ENCODE data around the gene CYYR1.

Gene CYYR1

DNA sequence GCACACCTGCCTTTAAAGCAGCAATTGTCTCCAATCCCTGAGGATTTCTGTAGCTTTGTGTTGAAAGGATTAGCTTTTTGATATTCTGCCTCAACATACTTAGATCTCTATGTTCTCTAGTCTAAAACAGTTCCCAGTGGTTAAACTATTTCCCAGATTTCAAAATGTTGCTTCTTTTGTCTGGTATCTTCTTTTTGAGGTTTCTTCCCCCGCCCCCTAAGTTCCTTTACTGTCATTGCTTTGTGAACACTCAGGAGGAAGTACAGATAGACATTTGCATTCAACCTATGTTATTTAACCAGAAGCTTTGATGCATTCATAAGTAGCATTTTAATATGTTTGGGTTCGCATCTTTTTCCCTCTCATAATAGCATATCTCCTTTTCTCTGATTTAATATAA, 33.5 kb downstream of the CYYR1 start:
- Histone ChIP-seq H4K20me1 (no peaks in the 10 kb centered on the region), H3K27ac (no peak overlapping the region), H3K9ac (no peak overlapping the region), H3K36me3 (no peaks in the 10 kb centered on the region), H3K4me2 (peak overlapping the region in 3 of 11 experiments; percentile 27 to 63 (median 47); a peak in 4 of 22 replicates), H3K9me3 (replicated peaks in 1 of 11) (peaks cover 0 to 11% (median 0%) of the 10 kb centered on the region in 11 experiments; a peak in 1 of 22 replicates), H3K27me3 (no peaks in the 10 kb centered on the region), H3K4me1 (peaks cover 0 to 16% (median 0%) of the 10 kb centered on the region in 10 experiments; a peak in 6 of 20 replicates), H3K4me3 (no peak overlapping the region)
- no peak for TF ChIP-seq Cebpa-rat (IDR thresholded peaks at IDR 0.05)

DNA sequence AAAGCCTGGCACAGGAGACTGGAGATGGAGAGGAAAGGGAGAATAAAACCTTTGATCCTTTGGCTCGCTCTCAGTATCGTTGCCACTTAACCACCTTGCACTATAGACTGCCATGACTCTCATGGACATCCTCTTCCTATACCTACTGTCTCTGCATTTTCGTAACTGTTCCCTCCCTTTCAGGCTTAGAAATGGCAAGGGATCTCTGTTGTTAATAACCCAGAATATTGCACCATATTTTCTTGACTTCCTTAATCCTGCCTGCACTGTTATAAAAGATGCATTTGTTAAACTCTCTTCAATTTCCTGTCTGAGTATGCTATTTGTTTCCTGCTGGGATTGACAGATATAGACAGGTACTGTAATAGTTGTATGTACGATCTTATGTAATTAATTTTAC, 38.6 kb downstream of the CYYR1 start:
- Histone ChIP-seq H3K4me1 (peaks cover 0 to 6% (median 0%) of the 10 kb centered on the region in 10 experiments; a peak in 6 of 20 replicates), H3K27me3 (no peaks in the 10 kb centered on the region), H3K4me2 (no peak overlapping the region; a peak in 1 of 22 replicates), H3K36me3 (no peaks in the 10 kb centered on the region), H3K4me3 (no peak overlapping the region), H3K9ac (no peak overlapping the region), H3K27ac (no peak overlapping the region), H4K20me1 (no peaks in the 10 kb centered on the region), H3K9me3 (replicated peaks in 1 of 11) (peaks cover 0 to 20% (median 0%) of the 10 kb centered on the region in 11 experiments; a peak in 4 of 22 replicates)
- no peak for TF ChIP-seq Cebpa-rat (IDR thresholded peaks at IDR 0.05)

DNA sequence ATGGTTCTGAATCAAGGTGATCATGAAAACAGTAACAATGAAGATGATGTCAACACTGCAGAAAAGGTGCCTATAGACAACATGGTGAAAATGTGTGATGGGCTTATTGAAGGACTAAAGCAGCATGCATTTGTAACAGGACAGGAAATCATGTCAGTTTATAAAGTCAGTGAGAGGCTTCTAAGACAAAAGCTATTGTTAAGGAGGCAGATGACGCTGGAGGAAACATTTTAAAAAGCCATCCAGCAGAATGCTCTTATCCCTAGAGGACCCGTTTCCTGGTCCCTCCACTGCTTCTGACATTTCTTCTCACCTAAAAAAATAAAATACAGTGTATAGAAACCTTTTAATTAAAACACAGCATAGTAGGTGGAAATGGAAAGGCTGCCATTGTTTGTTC, 40.9 kb downstream of the CYYR1 start:
- no peaks in the 10 kb centered on the region for H3K4me1 ChIP-seq
- H3K27ac ChIP-seq = no peak overlapping the region
- no peak overlapping the region for H3K4me3 ChIP-seq
- H3K27me3 ChIP-seq = no peaks in the 10 kb centered on the region
- no peak overlapping the region for H3K4me2 ChIP-seq
- no peak for TF ChIP-seq Cebpa-rat (IDR thresholded peaks at IDR 0.05)
- no peaks in the 10 kb centered on the region for H4K20me1 ChIP-seq
- H3K9me3 ChIP-seq (replicated peaks in 1 of 11) = peaks cover 0 to 20% (median 0%) of the 10 kb centered on the region in 11 experiments; a peak in 4 of 22 replicates
- H3K9ac ChIP-seq = no peak overlapping the region
- no peaks in the 10 kb centered on the region for H3K36me3 ChIP-seq

DNA sequence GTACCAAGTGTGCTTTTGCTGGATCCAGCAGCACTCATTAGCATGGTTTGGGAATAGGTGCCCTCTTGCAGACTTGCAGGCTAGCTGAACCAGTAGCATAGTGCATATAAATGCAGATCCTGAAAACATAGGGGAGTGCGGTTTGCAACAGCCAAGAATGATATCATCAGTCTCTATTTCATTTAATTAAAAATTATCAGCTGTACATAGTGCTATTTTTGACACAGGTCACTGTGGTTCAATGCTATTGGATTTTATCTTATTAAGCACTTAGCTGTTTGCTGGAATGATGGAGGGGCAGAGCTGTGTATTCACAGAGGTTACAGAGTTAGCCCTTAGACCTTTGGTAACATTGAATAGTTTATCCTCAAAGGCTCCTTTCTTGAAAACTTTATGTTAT, 43.6 kb downstream of the CYYR1 start:
- H3K9ac ChIP-seq = no peak overlapping the region
- peaks cover 0 to 9% (median 0%) of the 10 kb centered on the region in 11 experiments; a peak in 4 of 22 replicates for H3K9me3 ChIP-seq (replicated peaks in 1 of 11)
- H3K27ac ChIP-seq = no peak overlapping the region
- no peak overlapping the region for H3K4me3 ChIP-seq
- H4K20me1 ChIP-seq = no peaks in the 10 kb centered on the region
- no peak overlapping the region for H3K4me2 ChIP-seq
- TF ChIP-seq Cebpa-rat (IDR thresholded peaks at IDR 0.05) = no peak
- no peaks in the 10 kb centered on the region for H3K4me1 ChIP-seq
- H3K36me3 ChIP-seq = no peaks in the 10 kb centered on the region
- H3K27me3 ChIP-seq = no peaks in the 10 kb centered on the region

- Histone ChIP-seq H3K9me3 (replicated peaks in 1 of 11) (peaks cover 0 to 9% (median 0%) of the 10 kb centered on the region in 11 experiments; a peak in 4 of 22 replicates), H3K27me3 (no peaks in the 10 kb centered on the region), H3K36me3 (no peaks in the 10 kb centered on the region), H3K27ac (no peak overlapping the region), H4K20me1 (no peaks in the 10 kb centered on the region), H3K9ac (no peak overlapping the region), H3K4me2 (no peak overlapping the region), H3K4me1 (no peaks in the 10 kb centered on the region), H3K4me3 (no peak overlapping the region)
- no peak for TF ChIP-seq Cebpa-rat (IDR thresholded peaks at IDR 0.05)
Observed at GRCh38 chr21:26528882-26529281, 44.2 kb downstream of the CYYR1 start.

- Histone ChIP-seq H3K9ac (no peak overlapping the region), H3K4me3 (no peak overlapping the region), H3K27me3 (no peaks in the 10 kb centered on the region), H3K4me1 (no peaks in the 10 kb centered on the region), H4K20me1 (no peaks in the 10 kb centered on the region), H3K9me3 (replicated peaks in 1 of 11) (no peaks in the 10 kb centered on the region), H3K27ac (no peak overlapping the region), H3K4me2 (no peak overlapping the region), H3K36me3 (no peaks in the 10 kb centered on the region)
- no peak for TF ChIP-seq Cebpa-rat (IDR thresholded peaks at IDR 0.05)
Observed at GRCh38 chr21:26522704-26523103, 50.4 kb downstream of the CYYR1 start.

DNA sequence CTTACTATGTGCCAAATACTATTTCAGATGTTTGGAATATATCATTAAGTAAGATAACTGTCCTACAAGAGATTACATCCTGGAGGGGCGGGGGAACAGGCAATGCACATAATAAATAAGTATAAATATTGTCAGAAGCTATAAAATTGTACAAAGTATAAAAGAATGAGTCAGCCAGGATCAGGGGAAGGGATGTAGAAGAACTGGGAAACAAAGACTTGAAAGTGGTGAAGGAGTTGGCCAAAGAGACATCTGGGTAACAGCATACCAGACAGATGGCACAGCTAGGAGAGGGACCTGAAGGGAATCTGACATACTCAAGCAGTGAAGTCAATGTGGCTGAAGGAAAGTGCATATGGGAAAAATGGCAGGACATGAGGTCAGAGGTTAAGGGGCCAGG, 53.9 kb downstream of the CYYR1 start:
- H4K20me1 ChIP-seq = no peaks in the 10 kb centered on the region
- no peak overlapping the region for H3K4me3 ChIP-seq
- H3K4me1 ChIP-seq = no peaks in the 10 kb centered on the region
- H3K4me2 ChIP-seq = no peak overlapping the region
- H3K9ac ChIP-seq = no peak overlapping the region
- H3K9me3 ChIP-seq (replicated peaks in 1 of 11) = no peaks in the 10 kb centered on the region
- no peaks in the 10 kb centered on the region for H3K27me3 ChIP-seq
- no peak overlapping the region for H3K27ac ChIP-seq
- H3K36me3 ChIP-seq = no peaks in the 10 kb centered on the region
- no peak for TF ChIP-seq Cebpa-rat (IDR thresholded peaks at IDR 0.05)

GRCh38 chr21:26515257-26515656, 57.8 kb downstream of the CYYR1 start:
- H3K36me3 ChIP-seq = no peaks in the 10 kb centered on the region

GRCh38 chr21:26513212-26513611, 59.9 kb downstream of the CYYR1 start:
- no peak overlapping the region for H3K4me2 ChIP-seq
- TF ChIP-seq Cebpa-rat (IDR thresholded peaks at IDR 0.05) = no peak
- no peaks in the 10 kb centered on the region for H3K4me1 ChIP-seq
- H3K27me3 ChIP-seq = no peaks in the 10 kb centered on the region
- H3K36me3 ChIP-seq = no peaks in the 10 kb centered on the region
- no peak overlapping the region for H3K27ac ChIP-seq
- H3K4me3 ChIP-seq = no peak overlapping the region
- no peaks in the 10 kb centered on the region for H3K9me3 ChIP-seq (replicated peaks in 1 of 11)
- H3K9ac ChIP-seq = no peak overlapping the region
- H4K20me1 ChIP-seq = no peaks in the 10 kb centered on the region

More at GRCh38 chr21:26515257-26515656, 57.8 kb downstream of the CYYR1 start:
- no peak for TF ChIP-seq Cebpa-rat (IDR thresholded peaks at IDR 0.05)
- Histone ChIP-seq H3K4me2 (no peak overlapping the region), H3K9ac (no peak overlapping the region), H3K4me1 (no peaks in the 10 kb centered on the region), H3K4me3 (no peak overlapping the region), H3K9me3 (replicated peaks in 1 of 11) (no peaks in the 10 kb centered on the region), H3K27me3 (no peaks in the 10 kb centered on the region), H4K20me1 (no peaks in the 10 kb centered on the region), H3K27ac (no peak overlapping the region)

GRCh38 chr21:26512664-26513063, 60.4 kb downstream of the CYYR1 start:
- no peaks in the 10 kb centered on the region for H3K4me1 ChIP-seq
- H3K4me3 ChIP-seq = no peak overlapping the region
- no peaks in the 10 kb centered on the region for H4K20me1 ChIP-seq
- no peaks in the 10 kb centered on the region for H3K9me3 ChIP-seq (replicated peaks in 1 of 11)
- H3K9ac ChIP-seq = no peak overlapping the region
- H3K4me2 ChIP-seq = no peak overlapping the region
- no peaks in the 10 kb centered on the region for H3K36me3 ChIP-seq
- no peak overlapping the region for H3K27ac ChIP-seq
- no peak for TF ChIP-seq Cebpa-rat (IDR thresholded peaks at IDR 0.05)
- H3K27me3 ChIP-seq = no peaks in the 10 kb centered on the region
